Neural cell (in vitro differentiated cells): Measurements from ENCODE around the gene METAP1. TPM values are rescaled to one million over a fixed set of nuclear protein-coding genes. Genes with fewer than 3 reads are reported as not detected.
A peak's percentile ranks its signal among the peaks of the same experiment; 100 is the strongest.

Experiments
- H2AFZ ChIP-seq: fragments of 200-600, 300-800 bp; sonication (generic), shearing (Covaris generic); 2 replicates; pipeline ENCODE4 v1.6.0; 2014; ENCODE audit warnings: low read depth, mild to moderate bottlenecking, antibody characterized with exemption, low read length, moderate library complexity
- H3F3A ChIP-seq: fragments of 200-600 bp; shearing (Covaris generic); 2 replicates; pipeline ENCODE4 v1.6.1; 2016; ENCODE audit warnings: mild to moderate bottlenecking, moderate library complexity, mixed read lengths, antibody characterized with exemption, low read length; ENCODE audit not compliant: insufficient read depth, poor library complexity, severe bottlenecking
- H3K27ac ChIP-seq: fragments of 200-600, 300-800 bp; sonication (generic), shearing (Covaris generic); 2 replicates; pipeline ENCODE4 v1.5.1; 2014; ENCODE audit warnings: mild to moderate bottlenecking, low read length, moderate library complexity
- H3K27me3 ChIP-seq: fragments of 300-800, 200-600 bp; sonication (generic), shearing (Covaris generic); 2 replicates; pipeline ENCODE4 v1.6.0; 2014; ENCODE audit warnings: mild to moderate bottlenecking, low read depth, low read length, moderate library complexity; ENCODE audit not compliant: insufficient read depth
- H3K36me3 ChIP-seq: fragments of 300-800, 200-600 bp; sonication (generic), shearing (Covaris generic); 2 replicates; pipeline ENCODE4 v1.5.1; 2014; ENCODE audit warnings: mild to moderate bottlenecking, antibody characterized with exemption, low read length, moderate library complexity; ENCODE audit not compliant: insufficient read depth
- H3K4me2 ChIP-seq: fragments of 300-800, 200-600 bp; sonication (generic), shearing (Covaris generic); 2 replicates; pipeline ENCODE4 v1.6.0; 2014; ENCODE audit warnings: mild to moderate bottlenecking, low read length
- H3K4me3 ChIP-seq: fragments of 300-800, 200-600 bp; sonication (generic), shearing (Covaris generic); 2 replicates; pipeline ENCODE4 v1.5.1; 2014; ENCODE audit warnings: mild to moderate bottlenecking, low read length, moderate library complexity
- H3K79me2 ChIP-seq: fragments of 200-600 bp; shearing (Covaris generic); replicated peaks from 2 replicates; pipeline ENCODE4 v1.6.0; 2014; ENCODE audit warnings: mild to moderate bottlenecking, low read length, moderate library complexity; ENCODE audit not compliant: insufficient read depth
- H3K9ac ChIP-seq: fragments of 300-800, 200-600 bp; sonication (generic), shearing (Covaris generic); 2 replicates; pipeline ENCODE4 v1.6.1; 2016; ENCODE audit warnings: mild to moderate bottlenecking, low read length, mixed read lengths
- H3K9me2 ChIP-seq: fragments of 200-600 bp; shearing (Covaris generic); 2 replicates; pipeline ENCODE4 v1.6.1; 2016; ENCODE audit warnings: mild to moderate bottlenecking, low read length, mixed read lengths; ENCODE audit not compliant: insufficient read depth
- H3K9me3 ChIP-seq: fragments of 200-600, 300-800 bp; sonication (generic), shearing (Covaris generic); 2 replicates; pipeline ENCODE4 v1.6.1; 2016; ENCODE audit warnings: mild to moderate bottlenecking, mixed run types, low read length, moderate library complexity, mixed read lengths
- H4K20me1 ChIP-seq: fragments of 200-600 bp; shearing (Covaris generic); 2 replicates; pipeline ENCODE4 v1.6.1; 2016; ENCODE audit warnings: mild to moderate bottlenecking, mixed run types; ENCODE audit not compliant: insufficient read depth
- EP300 ChIP-seq: fragments of 450-650 bp; conservative IDR thresholded peaks from 2 replicates; pipeline ENCODE4 v1.6.1; 2014; ENCODE audit warnings: antibody characterized with exemption, mild to moderate bottlenecking, moderate library complexity; ENCODE audit not compliant: poor library complexity, severe bottlenecking
- EZH2 ChIP-seq: fragments of 200-600, 300-800 bp; shearing (Covaris generic), sonication (generic); IDR thresholded peaks from 2 replicates; pipeline ENCODE4 v1.6.1; 2014; ENCODE audit warnings: antibody characterized with exemption, low read length, borderline replicate concordance, mild to moderate bottlenecking; ENCODE audit not compliant: insufficient read depth, poor library complexity, severe bottlenecking
- MXI1 ChIP-seq: fragments of 450-650 bp; conservative IDR thresholded peaks from 2 replicates; pipeline ENCODE4 v1.6.1; 2014; ENCODE audit warnings: antibody characterized with exemption, mild to moderate bottlenecking; ENCODE audit not compliant: poor library complexity, severe bottlenecking
- POLR2AphosphoS5 ChIP-seq: IDR thresholded peaks from 2 replicates; pipeline ENCODE4 v1.6.1; 2012
- RAD21 ChIP-seq: fragments of 450-650 bp; conservative IDR thresholded peaks from 2 replicates; pipeline ENCODE4 v1.6.1; 2014; ENCODE audit warnings: antibody characterized with exemption, mild to moderate bottlenecking, moderate library complexity
- SMC3 ChIP-seq: fragments of 450-650 bp; conservative IDR thresholded peaks from 2 replicates; pipeline ENCODE4 v1.6.1; 2014; ENCODE audit warnings: antibody characterized with exemption, mild to moderate bottlenecking, moderate library complexity; ENCODE audit not compliant: poor library complexity
- TAF1 ChIP-seq: IDR thresholded peaks from 2 replicates; pipeline ENCODE4 v1.6.1; 2012; ENCODE audit warnings: low read depth
- polyA minus RNA-seq: library from RNA; depleted of rRNA, polyadenylated mRNA; stranded (reverse); fragments of >200 nt; gene quantifications from 2 replicates; pipeline ENCODE4 v1.2.3, GENCODE V29; 2014
- polyA plus RNA-seq: library from polyadenylated mRNA; depleted of rRNA; stranded (reverse); fragments of >200 nt; gene quantifications from 2 replicates; pipeline ENCODE4 v1.2.3, GENCODE V29; 2014
- TF ChIP-seq, protein P1 (sequence below): IDR thresholded peaks from 2 replicates; pipeline ENCODE4 v1.6.1; 2012; ENCODE audit warnings: borderline replicate concordance
- TF ChIP-seq, protein P2 (sequence below): fragments of 450-650 bp; IDR thresholded peaks from 2 replicates; pipeline ENCODE4 v1.5.1; 2014; ENCODE audit warnings: antibody characterized with exemption, mild to moderate bottlenecking, moderate library complexity; ENCODE audit not compliant: poor library complexity, severe bottlenecking

The METAP1 gene
- polyA plus RNA-seq (24.5 and 26.4 TPM in 2 replicates), polyA minus RNA-seq (18.7 and 25.5 TPM in 2 replicates)

DNA sequence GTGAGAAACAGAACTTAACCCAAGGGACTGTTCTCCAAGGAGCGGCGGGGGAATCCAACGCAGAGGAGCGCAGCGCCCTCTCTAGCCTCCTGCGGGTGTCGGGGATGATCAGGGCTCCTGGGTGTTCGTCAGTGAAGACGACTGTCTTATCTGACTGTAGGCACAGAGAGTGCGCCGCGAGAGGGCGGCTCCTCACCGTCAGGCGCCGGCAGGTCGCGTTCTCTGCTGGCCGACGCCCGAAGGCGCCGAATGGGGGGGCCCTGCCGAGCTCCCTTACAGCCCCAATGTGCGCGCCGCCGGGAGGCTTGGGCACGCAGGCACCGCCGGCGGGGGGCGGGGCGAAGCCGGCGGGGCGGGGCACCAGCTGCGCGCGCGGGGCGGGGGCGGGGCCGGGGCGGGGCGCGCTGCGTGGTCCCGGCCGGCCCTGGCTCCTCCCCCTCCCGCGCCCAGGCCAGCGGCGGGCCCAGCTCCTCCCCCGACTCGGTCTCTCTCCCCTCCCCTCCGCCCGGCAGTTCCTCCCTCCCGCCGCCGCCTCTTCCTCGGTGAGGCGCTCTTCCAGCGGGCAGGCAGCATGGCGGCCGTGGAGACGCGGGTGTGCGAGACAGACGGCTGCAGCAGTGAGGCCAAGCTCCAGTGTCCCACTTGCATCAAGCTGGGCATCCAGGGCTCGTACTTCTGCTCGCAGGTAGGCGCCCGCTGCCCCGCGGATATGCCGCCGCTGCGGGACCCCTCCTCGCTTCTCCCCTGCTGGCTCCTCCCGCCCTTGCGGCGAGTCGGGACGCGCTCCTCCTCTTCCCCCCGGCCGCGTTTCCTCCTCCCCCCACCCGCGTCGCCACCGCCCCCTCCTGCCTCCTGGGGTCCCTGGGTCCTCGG is at the start of gene METAP1:
TSS of gene METAP1 (plus strand) at position 539 of the 873 bp plus-strand sequence. CDS start at position 572, 33 bp downstream.
- Histone ChIP-seq H3K79me2 (peaks cover 34% of the 10 kb centered on the region), H3K36me3 (no peaks in the 10 kb centered on the region), H3K27me3 (no peaks in the 10 kb centered on the region), H3K4me2 (peak within 1 kb of the TSS; percentile 88), H3K9me3 (no peaks in the 10 kb centered on the region), H3F3A (no peaks in the 10 kb centered on the region), H3K9me2 (no peaks in the 10 kb centered on the region), H4K20me1 (no peaks in the 10 kb centered on the region), H3K4me3 (peak within 1 kb of the TSS; percentile 90), H3K27ac (peak within 1 kb of the TSS; percentile 80), H2AFZ (peak within 1 kb of the TSS; percentile 51), H3K9ac (peak within 1 kb of the TSS; percentile 83)
- TF ChIP-seq SMC3, result peak; percentile 84
- no peak for TF ChIP-seq EZH2
- TF ChIP-seq TAF1, result peak; percentile 70
- TF ChIP-seq MXI1, result peak; percentile 79
- peak; percentile 66 for TF ChIP-seq POLR2AphosphoS5
- peak; percentile 84 for TF ChIP-seq RAD21
- TF ChIP-seq, protein P1, sequence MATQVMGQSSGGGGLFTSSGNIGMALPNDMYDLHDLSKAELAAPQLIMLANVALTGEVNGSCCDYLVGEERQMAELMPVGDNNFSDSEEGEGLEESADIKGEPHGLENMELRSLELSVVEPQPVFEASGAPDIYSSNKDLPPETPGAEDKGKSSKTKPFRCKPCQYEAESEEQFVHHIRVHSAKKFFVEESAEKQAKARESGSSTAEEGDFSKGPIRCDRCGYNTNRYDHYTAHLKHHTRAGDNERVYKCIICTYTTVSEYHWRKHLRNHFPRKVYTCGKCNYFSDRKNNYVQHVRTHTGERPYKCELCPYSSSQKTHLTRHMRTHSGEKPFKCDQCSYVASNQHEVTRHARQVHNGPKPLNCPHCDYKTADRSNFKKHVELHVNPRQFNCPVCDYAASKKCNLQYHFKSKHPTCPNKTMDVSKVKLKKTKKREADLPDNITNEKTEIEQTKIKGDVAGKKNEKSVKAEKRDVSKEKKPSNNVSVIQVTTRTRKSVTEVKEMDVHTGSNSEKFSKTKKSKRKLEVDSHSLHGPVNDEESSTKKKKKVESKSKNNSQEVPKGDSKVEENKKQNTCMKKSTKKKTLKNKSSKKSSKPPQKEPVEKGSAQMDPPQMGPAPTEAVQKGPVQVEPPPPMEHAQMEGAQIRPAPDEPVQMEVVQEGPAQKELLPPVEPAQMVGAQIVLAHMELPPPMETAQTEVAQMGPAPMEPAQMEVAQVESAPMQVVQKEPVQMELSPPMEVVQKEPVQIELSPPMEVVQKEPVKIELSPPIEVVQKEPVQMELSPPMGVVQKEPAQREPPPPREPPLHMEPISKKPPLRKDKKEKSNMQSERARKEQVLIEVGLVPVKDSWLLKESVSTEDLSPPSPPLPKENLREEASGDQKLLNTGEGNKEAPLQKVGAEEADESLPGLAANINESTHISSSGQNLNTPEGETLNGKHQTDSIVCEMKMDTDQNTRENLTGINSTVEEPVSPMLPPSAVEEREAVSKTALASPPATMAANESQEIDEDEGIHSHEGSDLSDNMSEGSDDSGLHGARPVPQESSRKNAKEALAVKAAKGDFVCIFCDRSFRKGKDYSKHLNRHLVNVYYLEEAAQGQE, result peak; percentile 20
- TF ChIP-seq, protein P2, sequence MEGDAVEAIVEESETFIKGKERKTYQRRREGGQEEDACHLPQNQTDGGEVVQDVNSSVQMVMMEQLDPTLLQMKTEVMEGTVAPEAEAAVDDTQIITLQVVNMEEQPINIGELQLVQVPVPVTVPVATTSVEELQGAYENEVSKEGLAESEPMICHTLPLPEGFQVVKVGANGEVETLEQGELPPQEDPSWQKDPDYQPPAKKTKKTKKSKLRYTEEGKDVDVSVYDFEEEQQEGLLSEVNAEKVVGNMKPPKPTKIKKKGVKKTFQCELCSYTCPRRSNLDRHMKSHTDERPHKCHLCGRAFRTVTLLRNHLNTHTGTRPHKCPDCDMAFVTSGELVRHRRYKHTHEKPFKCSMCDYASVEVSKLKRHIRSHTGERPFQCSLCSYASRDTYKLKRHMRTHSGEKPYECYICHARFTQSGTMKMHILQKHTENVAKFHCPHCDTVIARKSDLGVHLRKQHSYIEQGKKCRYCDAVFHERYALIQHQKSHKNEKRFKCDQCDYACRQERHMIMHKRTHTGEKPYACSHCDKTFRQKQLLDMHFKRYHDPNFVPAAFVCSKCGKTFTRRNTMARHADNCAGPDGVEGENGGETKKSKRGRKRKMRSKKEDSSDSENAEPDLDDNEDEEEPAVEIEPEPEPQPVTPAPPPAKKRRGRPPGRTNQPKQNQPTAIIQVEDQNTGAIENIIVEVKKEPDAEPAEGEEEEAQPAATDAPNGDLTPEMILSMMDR, result peak; percentile 89
- peak; percentile 20 for TF ChIP-seq EP300

DNA sequence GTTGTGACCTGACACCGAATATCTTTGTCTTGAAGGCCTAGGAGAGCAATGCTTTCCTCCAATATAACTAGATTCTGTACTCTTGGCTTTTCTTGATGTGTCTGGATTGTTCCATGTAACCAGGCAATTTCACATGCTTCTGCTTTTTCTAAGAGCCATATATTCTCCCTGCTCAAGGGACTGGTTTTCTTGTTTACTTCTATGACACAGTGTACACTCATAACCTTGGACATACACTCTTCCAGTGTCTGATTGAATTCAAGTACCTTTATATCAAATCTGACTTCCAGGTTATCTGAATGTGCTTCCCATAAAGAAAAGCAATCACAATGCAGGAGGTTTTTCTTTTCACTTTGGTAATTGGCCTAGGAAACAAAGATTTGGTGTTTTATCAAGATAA is 49.2 kb upstream of the METAP1 start:
- H3K9me3 ChIP-seq, result no peaks in the 10 kb centered on the region
- H3K27me3 ChIP-seq, result no peaks in the 10 kb centered on the region
- no peaks in the 10 kb centered on the region for H3F3A ChIP-seq
- H3K27ac ChIP-seq, result no peak overlapping the region
- H3K9ac ChIP-seq, result no peak overlapping the region
- H2AFZ ChIP-seq, result no peak overlapping the region
- H3K36me3 ChIP-seq, result no peaks in the 10 kb centered on the region
- H3K4me3 ChIP-seq, result no peak overlapping the region
- no peaks in the 10 kb centered on the region for H3K79me2 ChIP-seq
- TF ChIP-seq, protein P2, result no peak
- TF ChIP-seq EP300 (no peak), TAF1 (no peak), SMC3 (no peak), RAD21 (no peak), MXI1 (no peak), EZH2 (no peak), POLR2AphosphoS5 (no peak)
- TF ChIP-seq, protein P1, result no peak
- no peaks in the 10 kb centered on the region for H3K9me2 ChIP-seq
- H4K20me1 ChIP-seq, result no peaks in the 10 kb centered on the region
- no peak overlapping the region for H3K4me2 ChIP-seq
